Measurements from ENCODE around the gene CREB3L2.
"Not testable (repeated sequence)": the region's sequence is repeated elsewhere in the genome, so short reads cannot be mapped to it uniquely, and the experiment has no call there.

Gene CREB3L2

GRCh38 chr7:137831555-137831954, 170.3 kb downstream of the CREB3L2 start:
- DNase-seq = not testable (repeated sequence)

GRCh38 chr7:137829337-137829992, 172.4 kb downstream of the CREB3L2 start:
- no peak for DNase-seq

DNA sequence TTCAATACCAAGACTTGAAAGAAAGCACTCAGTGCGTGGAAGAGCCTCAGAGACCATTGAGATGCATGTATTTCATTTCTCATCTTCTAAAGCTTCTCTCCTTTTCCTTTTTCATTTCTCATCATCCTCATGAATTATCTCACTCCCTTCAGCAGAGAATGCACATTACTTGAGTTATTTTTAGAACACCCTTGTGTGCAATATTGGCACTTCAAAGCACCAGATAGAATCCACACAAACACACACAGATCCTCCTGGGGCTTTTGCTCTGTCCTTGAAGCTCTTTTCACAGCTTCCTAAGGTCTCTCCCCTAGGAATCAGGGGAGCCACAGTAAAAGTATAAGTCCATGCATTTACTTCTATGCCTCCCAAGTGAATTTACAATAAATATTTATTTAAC, 173.4 kb downstream of the CREB3L2 start:
- DNase-seq = no peak

GRCh38 chr7:137825489-137825888, 176.4 kb downstream of the CREB3L2 start:
- DNase-seq = no peak
